SHP77 (cell line): ENCODE results near the gene CDK17.
"Not testable (repeated sequence)": the region's sequence is repeated elsewhere in the genome, so short reads cannot be mapped to it uniquely, and the experiment has no call there.

ENCODE experiments used
- DNase-seq, 2 experiments: peaks; one replicate each; lab custom pipeline; 2025; lab: John Stamatoyannopoulos, UW

CDK17 gene

GRCh38 chr12:96354326-96354725 is 45.9 kb downstream of the CDK17 start:
- no peak for DNase-seq

GRCh38 chr12:96352161-96352835 is 47.9 kb downstream of the CDK17 start:
- no peak for DNase-seq

DNA sequence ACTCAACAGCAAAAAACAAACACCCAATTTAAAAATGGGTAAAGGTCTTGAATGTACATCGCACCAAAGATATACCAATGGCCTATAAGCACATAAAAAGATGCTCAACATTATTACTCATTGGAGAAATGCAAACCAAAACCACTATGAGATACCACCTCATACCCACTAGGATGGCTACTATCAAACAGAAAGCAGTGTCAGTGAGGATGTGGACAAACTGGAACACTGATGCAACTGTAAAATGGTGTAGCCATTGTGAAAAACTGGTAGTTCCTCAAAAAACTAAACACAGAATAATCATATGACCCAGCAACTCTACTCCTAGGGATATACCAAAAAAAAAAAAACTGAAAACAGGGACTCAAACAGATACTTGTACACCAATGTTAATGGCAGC is 49.3 kb downstream of the CDK17 start:
- DNase-seq = no peak

GRCh38 chr12:96347130-96347699 is 53.0 kb downstream of the CDK17 start:
- no peak for DNase-seq

DNA sequence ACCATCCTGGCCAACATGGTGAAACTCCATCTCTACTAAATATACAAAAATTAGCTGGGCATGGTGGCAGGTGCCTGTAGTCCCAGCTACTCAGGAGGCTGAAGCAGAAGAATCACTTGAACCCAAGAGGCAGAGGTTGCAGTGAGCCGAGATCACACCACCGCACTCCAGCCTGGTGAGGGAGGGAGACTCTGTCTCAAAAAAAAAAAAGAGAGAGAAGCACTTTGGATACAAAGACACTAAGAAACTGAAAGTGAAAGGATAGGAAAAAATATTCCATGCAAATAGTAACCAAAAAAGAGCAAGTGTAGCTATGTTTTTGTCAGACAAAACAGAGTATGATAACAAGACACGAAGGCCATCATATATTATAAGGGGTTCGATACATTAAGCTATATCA is 53.5 kb downstream of the CDK17 start:
- DNase-seq = not testable (repeated sequence)

- no peak for DNase-seq
Observed at GRCh38 chr12:96344124-96344695, 56.0 kb downstream of the CDK17 start.

DNA sequence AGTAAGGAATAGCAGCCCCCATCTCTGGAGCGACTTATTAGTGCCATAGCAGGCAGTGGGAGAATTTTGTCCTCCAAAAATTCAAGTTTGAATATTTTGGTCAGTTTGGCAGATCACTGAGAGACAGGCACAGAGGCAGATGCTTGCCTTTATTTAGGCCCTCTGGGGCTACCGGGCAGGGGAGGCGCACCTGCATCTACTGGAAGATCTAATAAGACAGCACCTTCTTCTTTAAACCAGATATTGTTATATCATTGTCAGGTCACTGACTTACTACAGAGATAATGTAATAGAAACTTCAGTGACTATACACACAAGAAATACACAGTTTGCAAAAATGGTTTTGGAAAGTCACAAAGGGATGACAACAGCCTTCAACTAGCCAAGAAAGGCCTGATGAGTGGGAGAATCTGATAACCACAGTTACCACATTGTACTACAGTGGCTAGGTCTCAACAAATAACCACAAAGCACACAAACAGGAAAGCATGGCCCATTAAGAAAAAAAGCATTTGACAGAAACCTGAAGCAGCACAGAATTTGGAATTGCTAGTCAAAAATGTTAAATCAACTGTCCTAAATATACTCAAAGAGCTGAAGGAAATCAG is 56.8 kb downstream of the CDK17 start:
- DNase-seq = no peak

GRCh38 chr12:96339666-96340065 is 60.6 kb downstream of the CDK17 start:
- not testable (repeated sequence) for DNase-seq

GRCh38 chr12:96338852-96339471 is 61.3 kb downstream of the CDK17 start:
- no peak for DNase-seq

GRCh38 chr12:96337953-96338352 is 62.3 kb downstream of the CDK17 start:
- DNase-seq = no peak

DNA sequence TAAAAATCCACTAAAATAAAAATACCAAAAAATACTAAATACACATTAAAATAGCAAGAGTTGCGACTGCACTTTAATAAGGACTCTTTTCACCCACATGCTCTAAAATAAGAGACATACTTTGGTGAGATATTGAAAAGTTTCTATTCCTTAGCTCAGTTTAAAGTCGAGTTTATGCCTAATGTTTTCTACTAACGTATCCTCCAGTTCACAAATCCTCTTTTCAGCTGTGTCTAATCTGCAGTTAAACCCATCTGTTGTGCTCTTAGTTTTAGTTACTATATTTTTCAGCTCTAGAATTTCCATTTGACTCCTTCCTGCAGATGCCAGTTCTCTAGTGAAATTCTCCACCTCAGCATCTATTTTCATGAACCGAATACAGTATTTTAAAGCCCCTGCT is 63.8 kb downstream of the CDK17 start:
- DNase-seq = no peak

- DNase-seq = no peak
Observed at GRCh38 chr12:96335270-96335669, 65.0 kb downstream of the CDK17 start.

- no peak for DNase-seq
Observed at GRCh38 chr12:96334502-96334901, 65.7 kb downstream of the CDK17 start.

DNA sequence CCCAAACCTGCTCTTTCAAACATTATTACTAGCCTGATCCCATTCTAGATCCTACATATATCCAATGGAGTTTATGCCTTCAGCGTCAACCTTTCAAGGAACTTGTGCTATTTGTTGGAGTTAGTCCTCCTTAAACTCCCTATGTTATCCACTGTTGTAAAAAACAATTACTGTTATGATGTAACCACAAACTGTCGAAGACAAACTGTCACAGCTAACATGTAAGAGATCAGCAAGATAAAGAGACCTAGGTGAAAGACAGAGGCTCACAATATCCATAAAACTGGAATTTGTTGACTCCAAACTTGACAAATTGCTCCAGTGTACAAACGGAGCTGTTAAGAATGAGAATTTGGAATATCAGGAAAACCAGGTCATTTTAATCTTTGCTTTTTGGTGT is 70.7 kb downstream of the CDK17 start:
- DNase-seq = no peak

GRCh38 chr12:96329018-96329417 is 71.2 kb downstream of the CDK17 start:
- DNase-seq = no peak

DNA sequence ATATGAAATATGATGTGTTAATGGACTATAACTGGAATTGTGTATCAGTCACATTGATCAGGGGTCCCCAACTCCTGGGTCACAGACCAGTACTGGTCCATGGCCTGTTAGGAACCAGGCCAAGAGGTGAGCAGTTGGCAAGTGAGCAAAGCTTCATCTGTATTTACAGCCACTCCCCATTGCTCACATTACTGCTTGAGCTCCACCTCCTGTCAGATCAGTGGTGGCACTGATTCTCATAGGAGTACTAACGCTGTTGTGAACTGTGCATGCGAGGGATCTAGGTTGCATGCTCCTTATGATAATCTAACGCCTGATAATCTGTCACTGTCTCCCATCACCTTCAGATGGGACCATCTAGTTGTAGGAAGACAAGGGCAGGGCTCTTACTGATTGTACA is 72.3 kb downstream of the CDK17 start:
- DNase-seq = no peak

- DNase-seq = no peak
Observed at GRCh38 chr12:96327346-96327745, 72.9 kb downstream of the CDK17 start.

DNA sequence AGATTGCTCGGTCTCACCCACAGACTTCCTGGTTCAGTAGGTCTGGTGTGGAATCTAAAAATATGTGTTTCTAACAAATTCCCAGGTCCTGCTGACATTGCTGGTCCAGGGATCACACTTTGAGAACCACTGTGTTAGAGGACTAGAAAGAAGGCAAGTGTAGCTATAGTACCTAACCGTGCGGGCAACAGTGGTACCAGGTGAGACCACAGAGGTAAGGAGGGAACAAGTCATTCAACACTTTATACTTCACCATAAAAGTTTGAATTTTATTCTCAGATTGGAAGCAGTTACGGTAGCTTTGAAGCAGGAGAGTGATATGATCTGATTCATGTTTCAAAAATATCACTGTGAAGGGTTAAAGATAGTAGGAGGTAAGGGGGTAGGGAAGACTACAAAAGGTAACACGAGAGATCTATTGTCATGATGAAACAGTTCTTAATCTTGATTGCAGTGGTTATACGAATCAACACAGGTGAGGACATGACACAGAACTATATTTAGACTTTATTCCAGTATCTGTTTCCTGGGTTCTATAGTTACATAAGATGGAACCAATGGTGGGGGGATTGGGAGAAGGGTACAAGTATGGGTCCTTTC is 73.5 kb downstream of the CDK17 start:
- DNase-seq = no peak

- DNase-seq = no peak
Observed at GRCh38 chr12:96323906-96324305, 76.3 kb downstream of the CDK17 start.

DNA sequence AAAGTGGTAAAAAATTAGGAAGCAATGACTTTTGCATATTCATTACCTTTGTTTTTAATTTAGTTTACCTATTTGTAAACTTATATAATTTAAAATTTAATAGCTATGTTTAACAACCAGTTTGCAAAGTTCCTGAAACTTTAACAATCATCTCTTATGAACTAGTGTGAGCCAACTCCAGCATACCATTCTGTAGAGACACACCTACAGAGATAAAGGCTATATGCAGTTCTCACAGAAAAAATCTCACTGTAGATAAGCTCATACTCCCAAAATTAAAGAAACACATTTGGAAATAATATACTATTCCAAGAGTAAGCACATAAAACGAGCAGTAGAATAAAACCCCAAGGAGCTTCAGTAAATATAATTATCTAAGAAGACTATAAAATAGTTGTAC is 77.5 kb downstream of the CDK17 start:
- no peak for DNase-seq

GRCh38 chr12:96321941-96322340 is 78.3 kb downstream of the CDK17 start:
- no peak for DNase-seq

- not testable (repeated sequence) for DNase-seq
Observed at GRCh38 chr12:96317801-96318200, 82.4 kb downstream of the CDK17 start.
